ENCODE data around the gene RHOT1.
A peak's percentile ranks its signal among the peaks of the same experiment; 100 is the strongest.
"Not testable (repeated sequence)": the region's sequence is repeated elsewhere in the genome, so short reads cannot be mapped to it uniquely, and the experiment has no call there.

RHOT1 gene

DNA sequence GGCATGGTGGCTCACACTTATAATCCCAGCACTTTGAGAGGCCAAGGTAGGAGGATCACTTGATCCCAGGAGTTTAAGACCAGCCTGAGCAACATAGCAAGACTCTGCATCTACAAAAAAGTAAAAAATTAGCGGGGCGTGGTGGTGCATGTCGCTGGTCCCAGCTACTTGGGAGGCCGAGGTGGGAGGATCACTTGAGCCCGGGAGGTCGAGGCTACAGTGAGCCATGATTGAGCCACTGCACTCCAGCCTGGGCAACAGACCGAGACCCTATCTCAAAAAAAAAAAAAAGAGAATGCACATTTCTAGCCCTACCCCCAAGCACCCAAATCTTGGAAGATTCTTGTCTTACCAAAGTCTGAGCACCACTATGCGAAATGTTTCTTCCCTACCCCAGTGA lies 15.6 kb upstream of the RHOT1 start:
- DNase-seq (ENCODE audit: low spot score in 2 of 2) (no peak), ATAC-seq (replicated peaks; ENCODE audit: extremely low read depth, poor library complexity, severe bottlenecking) (no peak)
- H3K4me3 Mint-ChIP-seq = peak overlapping the region; percentile 96

DNA sequence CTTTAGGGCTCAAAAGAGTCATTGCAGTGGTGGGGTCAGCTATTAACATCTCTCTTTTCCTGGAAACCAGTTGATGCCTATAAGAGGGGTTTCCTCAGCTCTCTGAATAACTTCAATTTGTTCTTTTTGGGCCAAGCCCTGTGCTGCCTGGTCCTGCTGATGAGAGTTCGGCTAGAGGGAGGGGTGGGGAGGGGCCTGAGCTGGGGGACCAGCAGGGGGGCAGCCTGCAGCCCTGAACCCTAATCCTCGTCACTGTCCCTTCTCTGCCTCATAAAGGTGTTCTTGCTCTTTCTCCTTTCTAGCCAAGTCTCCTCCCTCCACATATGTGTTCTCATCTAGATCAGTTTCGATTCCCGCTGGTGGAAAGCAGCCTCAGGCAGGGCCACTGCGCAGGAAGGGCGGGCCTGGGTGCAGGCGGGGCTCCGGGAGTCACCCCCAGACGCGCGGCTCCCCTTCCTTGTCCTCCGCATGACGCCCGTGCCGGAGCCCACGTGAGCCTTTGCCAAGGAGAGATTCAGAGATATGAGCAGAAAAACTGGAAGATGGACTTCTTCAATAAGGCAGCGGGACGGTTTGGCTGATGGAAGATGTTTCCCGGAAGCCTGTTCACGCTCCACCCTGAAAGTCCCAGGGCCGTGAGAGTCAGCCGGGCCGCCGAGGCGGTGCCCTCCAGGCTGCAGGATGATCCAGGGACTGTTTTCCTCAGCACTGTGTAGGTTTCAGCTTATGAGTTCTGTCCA lies 15.0 kb upstream of the RHOT1 start:
- H3K4me3 Mint-ChIP-seq = peak overlapping the region; percentile 96
- peaks cover 6% of the 10 kb centered on the region for H3K36me3 Mint-ChIP-seq (ENCODE audit: insufficient read depth)
- H3K27ac Mint-ChIP-seq (ENCODE audit: low read depth) = peak overlapping the region; percentile 86
- H3K9me3 Mint-ChIP-seq = no peaks in the 10 kb centered on the region
- H3K4me1 Mint-ChIP-seq = peaks cover 15% of the 10 kb centered on the region
- no peaks in the 10 kb centered on the region for H3K27me3 Mint-ChIP-seq
- DNase-seq (ENCODE audit: low spot score in 2 of 2) (peak; percentile 51 to 63), ATAC-seq (replicated peaks; ENCODE audit: extremely low read depth, poor library complexity, severe bottlenecking) (peak; percentile 100)

More for the DNA sequence above, 15.6 kb upstream of the RHOT1 start:
- Mint-ChIP-seq H3K36me3 (ENCODE audit: insufficient read depth) (peaks cover 6% of the 10 kb centered on the region), H3K27me3 (no peaks in the 10 kb centered on the region), H3K27ac (ENCODE audit: low read depth) (peak overlapping the region; percentile 86), H3K9me3 (no peaks in the 10 kb centered on the region), H3K4me1 (peaks cover 15% of the 10 kb centered on the region)

DNA sequence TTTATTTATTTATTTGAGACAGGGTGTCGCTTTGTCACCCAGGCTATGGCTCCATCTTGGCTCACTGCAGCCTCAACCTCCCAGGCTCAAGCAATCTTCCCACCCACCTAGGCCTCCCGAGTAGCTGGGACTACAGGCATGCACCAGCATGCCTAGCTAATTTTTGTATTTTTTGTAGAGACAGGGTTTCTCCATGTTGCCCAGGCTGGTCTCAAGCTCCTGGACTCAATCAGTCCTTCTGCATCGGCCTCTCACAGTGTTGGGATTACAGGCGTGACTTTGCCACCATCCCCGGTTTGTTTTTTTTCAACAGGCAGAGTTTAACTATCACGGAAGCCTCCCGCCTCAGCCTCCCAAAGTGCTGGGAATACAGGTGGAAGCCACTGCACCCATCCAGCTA lies 13.8 kb upstream of the RHOT1 start:
- peak overlapping the region; percentile 96 for H3K4me3 Mint-ChIP-seq
- peaks cover 15% of the 10 kb centered on the region for H3K4me1 Mint-ChIP-seq
- ATAC-seq (replicated peaks; ENCODE audit: extremely low read depth, poor library complexity, severe bottlenecking); H3K27ac Mint-ChIP-seq (ENCODE audit: low read depth); DNase-seq (ENCODE audit: low spot score in 2 of 2); H3K27me3 Mint-ChIP-seq; H3K9me3 Mint-ChIP-seq; H3K36me3 Mint-ChIP-seq (ENCODE audit: insufficient read depth): not testable (repeated sequence)

DNA sequence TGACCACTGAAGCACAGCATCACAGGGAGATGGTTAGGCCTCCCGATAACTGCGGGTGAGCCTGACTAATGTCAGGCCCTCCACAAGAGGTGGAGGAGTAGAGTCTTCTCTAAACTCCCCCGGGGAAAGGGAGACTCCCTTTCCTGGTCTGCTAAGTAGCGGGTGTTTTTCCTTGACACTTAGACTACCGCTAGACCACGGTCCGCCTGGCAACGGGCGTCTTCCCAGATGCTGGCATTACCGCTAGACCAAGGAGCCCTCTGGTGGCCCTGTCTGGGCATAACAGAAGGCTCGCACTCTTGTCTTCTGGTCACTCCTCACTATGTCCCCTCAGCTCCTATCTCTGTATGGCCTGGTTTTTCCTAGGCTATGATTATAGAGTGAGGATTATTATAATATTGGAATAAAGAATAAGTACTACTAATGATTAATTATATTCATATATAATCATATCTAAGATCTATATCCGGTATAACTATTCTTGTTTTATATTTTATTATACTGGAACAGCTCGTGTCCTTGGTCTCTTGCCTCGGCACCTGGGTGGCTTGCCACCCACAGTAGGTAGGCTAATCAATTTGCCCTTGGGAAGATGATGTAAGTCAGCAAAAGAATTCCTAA lies 6.7 kb upstream of the RHOT1 start:
- H3K27ac Mint-ChIP-seq (ENCODE audit: low read depth); H3K27me3 Mint-ChIP-seq; ATAC-seq (replicated peaks; ENCODE audit: extremely low read depth, poor library complexity, severe bottlenecking); H3K4me3 Mint-ChIP-seq; H3K9me3 Mint-ChIP-seq; H3K36me3 Mint-ChIP-seq (ENCODE audit: insufficient read depth); DNase-seq (ENCODE audit: low spot score in 2 of 2): not testable (repeated sequence)
- H3K4me1 Mint-ChIP-seq = peaks cover 16% of the 10 kb centered on the region

DNA sequence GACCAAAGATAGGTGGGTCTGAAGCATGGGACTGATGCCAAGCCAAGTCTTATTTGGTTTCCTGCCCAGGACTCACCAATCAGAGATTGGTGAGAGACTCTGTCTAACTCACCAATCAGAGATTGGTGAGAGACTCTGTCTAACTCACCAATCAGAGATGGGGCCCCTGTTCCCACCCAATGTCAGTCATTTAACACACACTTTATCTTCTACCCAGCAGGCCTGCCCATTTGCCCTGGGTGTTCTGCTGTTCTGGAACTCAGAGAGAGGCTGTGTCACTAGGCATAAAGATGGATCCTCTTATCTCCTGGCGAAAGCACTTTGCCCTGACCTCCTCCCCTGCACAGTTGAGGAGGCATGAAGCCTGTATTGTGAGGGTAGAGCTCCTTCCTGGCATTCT lies 5.4 kb upstream of the RHOT1 start:
- no peaks in the 10 kb centered on the region for H3K9me3 Mint-ChIP-seq
- DNase-seq (ENCODE audit: low spot score in 2 of 2) (no peak), ATAC-seq (replicated peaks; ENCODE audit: extremely low read depth, poor library complexity, severe bottlenecking) (no peak)
- no peaks in the 10 kb centered on the region for H3K27me3 Mint-ChIP-seq
- no peak overlapping the region for H3K4me3 Mint-ChIP-seq
- H3K27ac Mint-ChIP-seq (ENCODE audit: low read depth) = no peak overlapping the region
- H3K4me1 Mint-ChIP-seq = peaks cover 21% of the 10 kb centered on the region
- H3K36me3 Mint-ChIP-seq (ENCODE audit: insufficient read depth) = peaks cover 4% of the 10 kb centered on the region

DNA sequence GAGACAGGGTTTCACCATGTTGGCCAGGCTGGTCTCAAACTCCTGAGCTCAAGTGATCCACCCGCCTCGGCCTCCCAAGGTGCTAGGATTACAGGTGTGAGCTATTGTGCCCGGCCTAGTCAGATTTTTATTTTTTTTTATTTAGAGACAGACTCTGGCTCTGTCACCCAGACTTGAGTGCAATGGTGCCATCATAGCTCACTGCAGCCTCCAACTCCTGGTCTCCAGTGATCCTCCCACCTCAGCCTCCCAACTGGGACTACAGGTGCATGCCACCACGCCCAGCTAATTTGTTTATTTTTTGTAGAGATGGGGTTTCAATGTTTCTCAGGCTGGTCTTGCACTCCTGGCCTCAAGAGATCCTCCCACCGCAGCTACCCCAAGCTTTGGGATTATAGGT lies 2.8 kb upstream of the RHOT1 start:
- DNase-seq (ENCODE audit: low spot score in 2 of 2); H3K36me3 Mint-ChIP-seq (ENCODE audit: insufficient read depth); H3K9me3 Mint-ChIP-seq; H3K27ac Mint-ChIP-seq (ENCODE audit: low read depth); ATAC-seq (replicated peaks; ENCODE audit: extremely low read depth, poor library complexity, severe bottlenecking); H3K4me3 Mint-ChIP-seq; H3K27me3 Mint-ChIP-seq: not testable (repeated sequence)
- H3K4me1 Mint-ChIP-seq = peaks cover 37% of the 10 kb centered on the region

DNA sequence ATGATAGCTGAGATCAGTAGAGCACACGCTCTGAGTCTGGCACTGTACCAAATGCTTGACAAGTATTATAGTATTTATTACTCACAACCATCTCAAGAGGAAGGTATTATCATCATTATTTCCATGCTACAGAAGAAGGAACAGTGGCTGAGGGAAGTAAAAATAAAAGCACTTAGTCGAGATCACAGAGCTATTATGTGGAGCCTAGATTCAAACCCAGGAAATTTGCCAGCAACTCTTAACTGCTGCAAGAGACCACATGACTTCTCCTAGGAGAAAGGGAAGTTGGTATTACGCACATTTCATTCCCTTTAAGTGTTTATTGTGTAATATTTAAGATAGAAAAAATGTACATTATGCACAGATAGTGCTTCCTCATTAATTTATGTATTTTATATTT lies 1.0 kb upstream of the RHOT1 start:
- Mint-ChIP-seq H3K4me1 (peaks cover 37% of the 10 kb centered on the region), H3K27ac (ENCODE audit: low read depth) (peak overlapping the region; percentile 80), H3K9me3 (no peaks in the 10 kb centered on the region), H3K36me3 (ENCODE audit: insufficient read depth) (peaks cover 9% of the 10 kb centered on the region), H3K4me3 (peak overlapping the region; percentile 100), H3K27me3 (no peaks in the 10 kb centered on the region)
- DNase-seq (ENCODE audit: low spot score in 2 of 2) (no peak), ATAC-seq (replicated peaks; ENCODE audit: extremely low read depth, poor library complexity, severe bottlenecking) (no peak)

DNA sequence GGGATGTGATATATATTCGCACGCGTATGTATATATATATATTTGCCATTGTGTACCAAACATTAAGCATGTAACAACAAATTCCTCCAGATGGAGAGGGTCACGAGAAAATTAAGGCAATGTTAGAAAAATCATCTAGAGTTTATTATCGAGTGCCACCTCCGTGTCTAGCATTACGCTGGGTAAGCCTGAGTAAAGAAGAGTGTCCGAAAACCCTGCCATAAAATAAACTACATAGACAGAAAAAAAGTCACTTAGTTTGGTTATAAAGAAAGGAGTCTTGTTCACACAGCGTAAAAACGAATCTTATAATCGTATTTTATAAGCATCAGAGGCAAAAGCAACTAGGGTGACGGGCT lies 644 bp upstream of the RHOT1 start:
- peaks cover 33% of the 10 kb centered on the region for H3K4me1 Mint-ChIP-seq
- no peaks in the 10 kb centered on the region for H3K27me3 Mint-ChIP-seq
- ATAC-seq (replicated peaks; ENCODE audit: extremely low read depth, poor library complexity, severe bottlenecking) (no peak), DNase-seq (ENCODE audit: low spot score in 2 of 2) (no peak)
- H3K36me3 Mint-ChIP-seq (ENCODE audit: insufficient read depth) = peaks cover 9% of the 10 kb centered on the region
- H3K9me3 Mint-ChIP-seq = no peaks in the 10 kb centered on the region
- H3K4me3 Mint-ChIP-seq = peak overlapping the region; percentile 100
- peak overlapping the region; percentile 80 for H3K27ac Mint-ChIP-seq (ENCODE audit: low read depth)

DNA sequence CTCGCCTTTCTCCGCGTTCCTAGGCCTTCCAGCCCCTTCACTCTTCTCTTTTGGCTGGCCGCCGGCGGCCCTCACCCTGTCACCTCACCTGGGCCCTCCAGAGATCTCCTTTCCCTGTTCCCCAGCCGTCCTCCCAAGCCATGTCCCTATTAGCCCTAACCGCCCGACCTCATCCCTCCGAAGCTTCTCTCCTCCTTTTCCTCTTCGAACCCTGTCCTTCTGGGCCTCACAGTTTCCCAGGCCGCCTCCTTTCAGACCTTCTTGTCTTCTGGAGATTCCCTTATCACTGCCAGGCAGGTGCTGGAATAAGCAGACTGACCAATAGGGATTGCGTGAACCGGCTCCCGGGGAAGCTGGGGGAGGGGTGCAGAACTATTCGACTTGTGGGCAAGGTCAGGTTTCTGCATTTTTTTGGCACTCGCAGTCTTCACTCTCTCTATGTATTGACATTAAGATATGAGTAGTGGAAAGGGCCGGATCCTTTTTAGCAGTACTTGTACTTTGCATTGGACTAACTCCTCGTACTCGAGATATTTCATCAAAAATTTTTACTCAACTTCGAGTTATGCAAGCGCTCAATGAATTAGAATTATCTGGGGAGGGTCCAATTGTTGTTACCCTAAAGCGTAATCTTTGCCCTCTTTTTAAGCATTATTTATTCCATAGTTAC lies 690 bp downstream of the RHOT1 start:
- H3K4me3 Mint-ChIP-seq = peak overlapping the region; percentile 100
- no peaks in the 10 kb centered on the region for H3K27me3 Mint-ChIP-seq
- H3K4me1 Mint-ChIP-seq = peaks cover 27% of the 10 kb centered on the region
- ATAC-seq (replicated peaks; ENCODE audit: extremely low read depth, poor library complexity, severe bottlenecking) (no peak), DNase-seq (ENCODE audit: low spot score in 2 of 2) (no peak)
- H3K27ac Mint-ChIP-seq (ENCODE audit: low read depth) = peak overlapping the region; percentile 96
- H3K9me3 Mint-ChIP-seq = no peaks in the 10 kb centered on the region
- H3K36me3 Mint-ChIP-seq (ENCODE audit: insufficient read depth) = peaks cover 11% of the 10 kb centered on the region

DNA sequence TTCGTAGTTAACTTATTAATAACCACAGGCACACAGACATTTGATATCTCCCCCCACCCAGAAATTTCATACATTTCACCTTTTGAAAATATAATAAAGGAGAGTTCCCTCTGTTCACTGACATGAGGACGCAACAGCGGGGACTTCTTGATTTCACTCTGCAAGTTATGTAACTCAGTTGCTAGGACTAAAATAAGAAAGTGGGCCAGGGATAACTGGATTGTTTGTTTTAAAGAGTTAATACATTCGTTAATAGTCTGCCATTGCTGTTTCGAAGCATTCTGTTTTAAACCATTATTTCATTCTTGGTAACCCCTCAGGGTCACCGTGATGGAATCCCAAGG lies 1.2 kb downstream of the RHOT1 start:
- Mint-ChIP-seq H3K4me1 (peaks cover 30% of the 10 kb centered on the region), H3K27me3 (no peaks in the 10 kb centered on the region), H3K36me3 (ENCODE audit: insufficient read depth) (peaks cover 11% of the 10 kb centered on the region), H3K27ac (ENCODE audit: low read depth) (no peak overlapping the region), H3K9me3 (no peaks in the 10 kb centered on the region), H3K4me3 (peak overlapping the region; percentile 100)
- ATAC-seq (replicated peaks; ENCODE audit: extremely low read depth, poor library complexity, severe bottlenecking) = no peak
- DNase-seq (ENCODE audit: low spot score in 2 of 2) = no peak

DNA sequence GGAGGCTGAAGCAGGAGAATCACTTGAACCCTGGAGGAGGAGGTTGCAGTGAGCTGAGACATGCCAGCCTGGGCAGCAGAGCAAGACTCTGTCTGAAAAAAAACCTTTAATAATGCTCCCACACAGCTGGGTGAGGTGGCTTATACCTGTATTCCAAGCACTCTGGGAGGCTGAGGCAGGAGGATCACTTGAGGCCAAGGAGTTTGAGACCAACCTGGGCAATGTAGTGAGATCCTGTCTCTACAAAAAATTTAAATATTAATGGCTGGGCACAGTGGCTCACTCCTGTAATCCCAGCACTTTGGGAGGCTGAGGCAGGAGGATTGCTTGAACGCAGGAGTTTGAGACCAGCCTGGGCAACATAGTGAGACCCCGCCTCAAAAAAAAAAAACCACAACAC lies 2.1 kb downstream of the RHOT1 start:
- not testable (repeated sequence) for H3K27ac Mint-ChIP-seq (ENCODE audit: low read depth); DNase-seq (ENCODE audit: low spot score in 2 of 2); ATAC-seq (replicated peaks; ENCODE audit: extremely low read depth, poor library complexity, severe bottlenecking); H3K27me3 Mint-ChIP-seq; H3K9me3 Mint-ChIP-seq
- peaks cover 29% of the 10 kb centered on the region for H3K4me1 Mint-ChIP-seq
- peak overlapping the region; percentile 100 for H3K4me3 Mint-ChIP-seq
- H3K36me3 Mint-ChIP-seq (ENCODE audit: insufficient read depth) = peaks cover 10% of the 10 kb centered on the region

DNA sequence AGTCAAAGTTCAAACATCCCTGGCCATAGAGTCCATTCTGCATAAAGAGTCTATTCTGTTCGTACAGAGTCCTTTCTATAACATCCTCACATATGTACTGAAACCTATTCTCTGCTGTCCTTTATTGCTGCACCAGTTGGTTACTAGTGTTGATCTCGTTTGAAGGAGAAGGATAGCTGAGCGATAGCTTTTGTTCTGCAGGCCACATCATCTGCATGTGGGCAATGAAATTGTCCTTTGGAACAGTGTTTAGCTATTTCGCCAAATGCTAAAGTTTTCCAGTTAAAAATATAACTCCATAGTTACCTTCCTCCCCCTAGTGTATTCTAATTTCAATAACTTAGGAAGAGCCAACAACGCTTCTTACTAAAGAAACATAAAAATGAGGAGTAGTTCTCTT lies 6.0 kb downstream of the RHOT1 start:
- Mint-ChIP-seq H3K4me1 (peaks cover 42% of the 10 kb centered on the region), H3K27ac (ENCODE audit: low read depth) (no peak overlapping the region), H3K9me3 (no peaks in the 10 kb centered on the region), H3K27me3 (no peaks in the 10 kb centered on the region), H3K4me3 (no peak overlapping the region), H3K36me3 (ENCODE audit: insufficient read depth) (peaks cover 13% of the 10 kb centered on the region)
- DNase-seq (ENCODE audit: low spot score in 2 of 2) (no peak), ATAC-seq (replicated peaks; ENCODE audit: extremely low read depth, poor library complexity, severe bottlenecking) (no peak)

DNA sequence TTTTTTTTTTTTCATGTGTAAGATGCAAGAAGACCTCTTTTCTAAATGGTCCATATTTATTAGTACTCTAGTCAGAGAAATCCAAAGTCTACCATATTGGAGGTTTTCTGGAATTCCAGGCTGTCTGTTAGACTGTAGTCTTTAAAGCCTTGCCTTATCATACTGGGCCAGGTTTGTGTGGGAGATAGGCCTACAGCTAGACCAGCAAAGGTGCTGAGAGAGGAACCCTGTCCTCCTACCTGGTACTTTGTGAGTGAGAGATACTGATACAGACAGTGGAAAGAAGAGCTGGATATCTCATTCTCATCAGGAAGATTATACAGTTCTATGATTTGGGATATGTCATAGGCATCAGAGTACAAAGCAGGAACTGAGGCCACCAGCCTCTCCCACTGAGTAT lies 8.1 kb downstream of the RHOT1 start:
- Mint-ChIP-seq H3K9me3 (no peaks in the 10 kb centered on the region), H3K27ac (ENCODE audit: low read depth) (peak overlapping the region; percentile 7), H3K27me3 (no peaks in the 10 kb centered on the region), H3K36me3 (ENCODE audit: insufficient read depth) (peaks cover 25% of the 10 kb centered on the region), H3K4me1 (peaks cover 35% of the 10 kb centered on the region), H3K4me3 (no peak overlapping the region)
- ATAC-seq (replicated peaks; ENCODE audit: extremely low read depth, poor library complexity, severe bottlenecking) (no peak), DNase-seq (ENCODE audit: low spot score in 2 of 2) (no peak)
